Placental pericyte (primary cell): ENCODE data around the gene MASTL. TPM values are rescaled to one million over a fixed set of nuclear protein-coding genes. Genes with fewer than 3 reads are reported as not detected.
A peak's percentile ranks its signal among the peaks of the same experiment; 100 is the strongest.

Experiments used
- small RNA-seq: library from RNA; depleted of rRNA; stranded (forward); fragments of <200 nt; gene quantifications from one replicate; pipeline ENCODE3, GENCODE V24; 2012; ENCODE audit warnings: low replicate concordance
- total RNA-seq: library from RNA; depleted of rRNA; stranded (reverse); fragments of >200 nt; gene quantifications from 2 replicates; pipeline ENCODE4 v1.2.3, GENCODE V29; 2012

Gene MASTL
- total RNA-seq = 9.4 and 28.3 TPM in 2 replicates

GRCh38 chr10:27155066-27155754, at the start of gene MASTL:
MASTL (plus strand) TSS chr10:27155352; CDS start chr10:27155427, 75 bp downstream.

Small RNA genes lying within 50 kb of the gene (small RNA-seq; reads per million reads assigned to genes)
- gene RNU2-24P (4.3 reads per million, percentile 86 among the genes with 10 or more reads in this experiment), gene RNU7-12P (2.0 reads per million, percentile 69 among the genes with 10 or more reads in this experiment)

Other genes starting within 250 kb of the MASTL start
- 5.5 and 8.7 TPM in 2 replicates for gene ANKRD26, start 54.9 kb upstream of the MASTL start, total RNA-seq
- 108 and 112 TPM in 2 replicates for gene YME1L1, start 968 bp upstream of the MASTL start, total RNA-seq
- gene ACBD5, start 85.4 kb downstream of the MASTL start, total RNA-seq = 12.3 and 22.9 TPM in 2 replicates